ENCODE measurements around the gene ANKRD31. TPM values are rescaled to one million over a fixed set of nuclear protein-coding genes. Genes with fewer than 3 reads are reported as not detected.

The ANKRD31 gene
- total RNA-seq, 1 donor from 2014 or later = 0.07 TPM

GRCh38 chr5:75042522-75042921, 194.2 kb downstream of the ANKRD31 start:
- TF ChIP-seq EZH2 (IDR thresholded peaks at IDR 0.05; ENCODE audit: insufficient read depth, low read length) = no peak
- no peak for TF ChIP-seq CTCF (IDR thresholded peaks at IDR 0.05; ENCODE audit: insufficient read depth, low read depth, low read length)
- Mint-ChIP-seq H3K27ac (ENCODE audit: unreplicated experiment) (peak overlapping the region; percentile 16), H3K4me1 (ENCODE audit: low read depth, unreplicated experiment) (peaks cover 31% of the 10 kb centered on the region), H3K36me3 (ENCODE audit: low read depth, unreplicated experiment) (peaks cover 28% of the 10 kb centered on the region), H3K4me3 (ENCODE audit: unreplicated experiment) (no peak overlapping the region), H3K27me3 (ENCODE audit: low read depth, unreplicated experiment) (no peaks in the 10 kb centered on the region), H3K9me3 (ENCODE audit: unreplicated experiment) (no peaks in the 10 kb centered on the region)
- Histone ChIP-seq H3K4me1 (ENCODE audit: insufficient read depth, low read length) (no peaks in the 10 kb centered on the region), H3K27ac (ENCODE audit: low read depth, low read length) (no peak overlapping the region), H3K4me3 (ENCODE audit: insufficient read depth, low read depth, low read length) (no peak overlapping the region), H3K36me3 (ENCODE audit: insufficient read depth, low read length) (no peaks in the 10 kb centered on the region), H3K27me3 (ENCODE audit: insufficient read depth, low read length) (no peaks in the 10 kb centered on the region), H2AFZ (ENCODE audit: low read depth, low read length) (no peak overlapping the region), H3K4me2 (ENCODE audit: low read length) (no peak overlapping the region), H3K9me3 (ENCODE audit: insufficient read depth, low read depth, low read length) (no peaks in the 10 kb centered on the region), H4K20me1 (ENCODE audit: insufficient read depth, low read length) (no peaks in the 10 kb centered on the region), H3K9ac (ENCODE audit: low read length) (no peak overlapping the region), H3K79me2 (ENCODE audit: insufficient read depth, low read length) (no peaks in the 10 kb centered on the region)
- FAIRE-seq (no peak), DNase-seq (ENCODE audit: low read depth) (no peak)

- Mint-ChIP-seq H3K4me3 (ENCODE audit: unreplicated experiment) (no peak overlapping the region), H3K36me3 (ENCODE audit: low read depth, unreplicated experiment) (peaks cover 23% of the 10 kb centered on the region), H3K4me1 (ENCODE audit: low read depth, unreplicated experiment) (peaks cover 27% of the 10 kb centered on the region), H3K9me3 (ENCODE audit: unreplicated experiment) (no peaks in the 10 kb centered on the region), H3K27me3 (ENCODE audit: low read depth, unreplicated experiment) (no peaks in the 10 kb centered on the region), H3K27ac (ENCODE audit: unreplicated experiment) (no peak overlapping the region)
- DNase-seq (ENCODE audit: low read depth) = peak; percentile 38
- Histone ChIP-seq H3K36me3 (ENCODE audit: insufficient read depth, low read length) (no peaks in the 10 kb centered on the region), H3K27me3 (ENCODE audit: insufficient read depth, low read length) (no peaks in the 10 kb centered on the region), H3K9ac (ENCODE audit: low read length) (no peak overlapping the region), H3K4me2 (ENCODE audit: low read length) (no peak overlapping the region), H3K79me2 (ENCODE audit: insufficient read depth, low read length) (no peaks in the 10 kb centered on the region), H4K20me1 (ENCODE audit: insufficient read depth, low read length) (no peaks in the 10 kb centered on the region), H3K4me3 (ENCODE audit: insufficient read depth, low read depth, low read length) (no peak overlapping the region), H3K9me3 (ENCODE audit: insufficient read depth, low read depth, low read length) (no peaks in the 10 kb centered on the region), H3K4me1 (ENCODE audit: insufficient read depth, low read length) (no peaks in the 10 kb centered on the region), H3K27ac (ENCODE audit: low read depth, low read length) (no peak overlapping the region), H2AFZ (ENCODE audit: low read depth, low read length) (no peak overlapping the region)
- TF ChIP-seq CTCF (IDR thresholded peaks at IDR 0.05; ENCODE audit: insufficient read depth, low read depth, low read length) = no peak
- TF ChIP-seq EZH2 (IDR thresholded peaks at IDR 0.05; ENCODE audit: insufficient read depth, low read length) = no peak
- no peak for FAIRE-seq
These were observed 195.7 kb downstream of the ANKRD31 start for GRCh38 chr5:75040973-75041372.

DNA sequence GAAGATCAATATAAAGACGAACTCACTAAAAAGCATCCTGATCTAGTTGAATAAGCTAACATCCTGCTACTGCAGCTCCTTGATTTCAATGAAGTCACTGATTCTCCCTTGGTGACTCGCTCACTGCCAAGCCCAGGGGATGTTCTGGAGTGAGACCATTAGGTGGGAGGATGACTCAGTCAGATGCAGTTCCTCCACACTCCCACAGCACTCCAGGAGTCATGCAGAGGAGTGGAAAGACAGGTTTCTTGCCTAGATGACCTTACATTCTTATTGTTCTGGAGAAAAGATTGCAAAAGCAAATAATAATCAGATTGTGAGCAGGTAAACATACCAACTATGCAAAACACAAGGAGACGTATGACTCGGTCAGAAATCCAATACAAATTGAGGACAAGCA, 199.6 kb downstream of the ANKRD31 start:
- H3K4me3 ChIP-seq (ENCODE audit: insufficient read depth, low read depth, low read length) = no peak overlapping the region
- H3K9ac ChIP-seq (ENCODE audit: low read length) = no peak overlapping the region
- H3K4me1 ChIP-seq (ENCODE audit: insufficient read depth, low read length) = no peaks in the 10 kb centered on the region
- peak overlapping the region; percentile 89 for H3K27ac Mint-ChIP-seq (ENCODE audit: unreplicated experiment)
- H3K27me3 ChIP-seq (ENCODE audit: insufficient read depth, low read length) = no peaks in the 10 kb centered on the region
- H3K4me2 ChIP-seq (ENCODE audit: low read length) = peak overlapping the region; percentile 3
- H3K4me3 Mint-ChIP-seq (ENCODE audit: unreplicated experiment) = no peak overlapping the region
- H3K79me2 ChIP-seq (ENCODE audit: insufficient read depth, low read length) = no peaks in the 10 kb centered on the region
- H3K9me3 Mint-ChIP-seq (ENCODE audit: unreplicated experiment) = no peaks in the 10 kb centered on the region
- H3K36me3 Mint-ChIP-seq (ENCODE audit: low read depth, unreplicated experiment) = peaks cover 7% of the 10 kb centered on the region
- H4K20me1 ChIP-seq (ENCODE audit: insufficient read depth, low read length) = no peaks in the 10 kb centered on the region
- peak; percentile 76 for DNase-seq (ENCODE audit: low read depth)
- H3K36me3 ChIP-seq (ENCODE audit: insufficient read depth, low read length) = no peaks in the 10 kb centered on the region
- no peak for TF ChIP-seq EZH2 (IDR thresholded peaks at IDR 0.05; ENCODE audit: insufficient read depth, low read length)
- TF ChIP-seq CTCF (IDR thresholded peaks at IDR 0.05; ENCODE audit: insufficient read depth, low read depth, low read length) = no peak
- FAIRE-seq = peak; percentile 65
- H2AFZ ChIP-seq (ENCODE audit: low read depth, low read length) = no peak overlapping the region
- H3K27me3 Mint-ChIP-seq (ENCODE audit: low read depth, unreplicated experiment) = no peaks in the 10 kb centered on the region
- H3K27ac ChIP-seq (ENCODE audit: low read depth, low read length) = no peak overlapping the region
- peaks cover 21% of the 10 kb centered on the region for H3K4me1 Mint-ChIP-seq (ENCODE audit: low read depth, unreplicated experiment)
- no peaks in the 10 kb centered on the region for H3K9me3 ChIP-seq (ENCODE audit: insufficient read depth, low read depth, low read length)

Data from astrocyte (in vitro differentiated cells and primary cell).